ENCODE measurements around the gene NPHP3. TPM values are rescaled to one million over a fixed set of nuclear protein-coding genes. Genes with fewer than 3 reads are reported as not detected.

NPHP3 gene
- total RNA-seq, 1 donor from 2014 or later, result 49.1 TPM

DNA sequence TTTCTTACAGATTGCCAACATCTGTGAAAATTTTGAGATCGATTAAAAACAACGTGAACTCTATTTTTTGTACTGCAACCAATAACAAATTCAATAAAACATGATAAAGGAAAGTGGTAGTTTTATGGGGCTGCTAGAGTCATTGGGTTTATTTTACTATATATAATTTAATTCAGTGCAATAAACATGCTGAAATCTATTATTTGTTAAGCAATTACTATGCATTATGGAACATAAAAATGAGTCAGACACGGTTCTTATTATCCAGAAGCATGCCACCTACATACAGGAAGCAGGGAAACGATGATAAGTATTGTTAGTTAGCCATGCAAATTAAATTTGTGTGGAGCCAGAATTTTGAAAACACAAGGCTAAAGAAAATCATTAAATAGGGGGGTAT lies 27.2 kb downstream of the NPHP3 start:
- no peak for DNase-seq (ENCODE audit: extremely low spot score in 2 of 2)
- peaks cover 0 to 78% of the 10 kb centered on the region in 2 donors for H3K36me3 ChIP-seq
- H3K27ac ChIP-seq, result no peak overlapping the region
- H3K4me1 ChIP-seq, result no peaks in the 10 kb centered on the region
- no peak overlapping the region for H3K4me3 ChIP-seq
- H3K27me3 ChIP-seq, result no peaks in the 10 kb centered on the region
- no peaks in the 10 kb centered on the region for H3K9me3 ChIP-seq
- TF ChIP-seq POLR2A (IDR thresholded peaks at IDR 0.05) (no peak), POLR2AphosphoS5 (IDR thresholded peaks at IDR 0.05; ENCODE audit: insufficient read depth in 1 of 2, low read depth in 1 of 2) (no peak), CTCF (IDR thresholded peaks at IDR 0.05) (no peak)
- intact Hi-C loops (cut with DNase I), result no loop called here

- no peak for DNase-seq (ENCODE audit: extremely low spot score in 2 of 2)
- Histone ChIP-seq H3K4me3 (no peak overlapping the region), H3K4me1 (no peaks in the 10 kb centered on the region), H3K27ac (no peak overlapping the region), H3K9me3 (no peaks in the 10 kb centered on the region), H3K27me3 (no peaks in the 10 kb centered on the region), H3K36me3 (peaks cover 5 to 82% of the 10 kb centered on the region in 2 donors)
- intact Hi-C loops (cut with DNase I), result no loop called here
- no peak for TF ChIP-seq POLR2A (IDR thresholded peaks at IDR 0.05)
- no peak for TF ChIP-seq POLR2AphosphoS5 (IDR thresholded peaks at IDR 0.05; ENCODE audit: insufficient read depth in 1 of 2, low read depth in 1 of 2)
- TF ChIP-seq CTCF (IDR thresholded peaks at IDR 0.05), result no peak
Observed at GRCh38 chr3:132690040-132690439, 32.2 kb downstream of the NPHP3 start.

DNA sequence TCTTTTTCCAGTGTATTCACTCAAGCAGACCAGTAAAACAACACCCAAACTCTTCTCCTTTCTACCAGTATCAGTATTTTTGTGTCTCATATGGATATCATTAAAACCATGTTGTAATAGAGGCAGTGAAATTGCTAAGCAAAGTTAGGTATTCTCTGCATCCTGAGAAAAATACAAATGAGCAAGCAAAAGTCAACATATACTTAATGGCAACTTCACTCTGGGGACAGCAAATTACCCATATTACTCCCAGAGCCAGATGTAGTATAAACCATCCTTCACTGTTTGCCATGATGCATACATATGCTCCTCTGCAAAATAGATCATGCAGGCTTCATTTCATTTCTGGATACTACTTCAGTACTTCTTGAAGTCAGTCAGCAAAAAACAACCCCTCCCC lies 40.0 kb downstream of the NPHP3 start:
- intact Hi-C loops (cut with DNase I), result no loop called here
- TF ChIP-seq POLR2AphosphoS5 (IDR thresholded peaks at IDR 0.05; ENCODE audit: insufficient read depth in 1 of 2, low read depth in 1 of 2) (no peak), CTCF (IDR thresholded peaks at IDR 0.05) (no peak), POLR2A (IDR thresholded peaks at IDR 0.05) (no peak)
- Histone ChIP-seq H3K4me1 (no peaks in the 10 kb centered on the region), H3K27me3 (no peaks in the 10 kb centered on the region), H3K9me3 (no peaks in the 10 kb centered on the region), H3K4me3 (no peak overlapping the region), H3K27ac (no peak overlapping the region), H3K36me3 (peaks cover 5 to 63% of the 10 kb centered on the region in 2 donors)
- DNase-seq (ENCODE audit: extremely low spot score in 2 of 2), result no peak

GRCh38 chr3:132681421-132681820 lies 40.8 kb downstream of the NPHP3 start:
- Histone ChIP-seq H3K27me3 (no peaks in the 10 kb centered on the region), H3K4me3 (no peak overlapping the region), H3K9me3 (no peaks in the 10 kb centered on the region), H3K36me3 (peaks cover 0 to 57% of the 10 kb centered on the region in 2 donors), H3K4me1 (no peaks in the 10 kb centered on the region), H3K27ac (no peak overlapping the region)
- TF ChIP-seq POLR2AphosphoS5 (IDR thresholded peaks at IDR 0.05; ENCODE audit: insufficient read depth in 1 of 2, low read depth in 1 of 2) (no peak), POLR2A (IDR thresholded peaks at IDR 0.05) (no peak), CTCF (IDR thresholded peaks at IDR 0.05) (no peak)
- intact Hi-C loops (cut with DNase I), result no loop called here
- no peak for DNase-seq (ENCODE audit: extremely low spot score in 2 of 2)

GRCh38 chr3:132679911-132680310 lies 42.3 kb downstream of the NPHP3 start:
- DNase-seq (ENCODE audit: extremely low spot score in 2 of 2), result no peak
- Histone ChIP-seq H3K36me3 (peaks cover 0 to 51% of the 10 kb centered on the region in 2 donors), H3K4me3 (no peak overlapping the region), H3K27ac (no peak overlapping the region), H3K4me1 (no peaks in the 10 kb centered on the region), H3K27me3 (no peaks in the 10 kb centered on the region), H3K9me3 (no peaks in the 10 kb centered on the region)
- no peak for TF ChIP-seq POLR2A (IDR thresholded peaks at IDR 0.05)
- TF ChIP-seq CTCF (IDR thresholded peaks at IDR 0.05), result no peak
- no peak for TF ChIP-seq POLR2AphosphoS5 (IDR thresholded peaks at IDR 0.05; ENCODE audit: insufficient read depth in 1 of 2, low read depth in 1 of 2)
- intact Hi-C loops (cut with DNase I), result no loop called here

Data from vagina (tissue), 2 donors.